Stimulated activated effector memory CD8-positive, alpha-beta T cell treated with anti-CD3 and anti-CD28 coated beads, Interleukin-12 subunit alpha, Interleukin-12 subunit beta, amount 100 ng/mL, for 72 hours (primary cell): ENCODE data around the gene TRMT10B.
"Not testable (repeated sequence)": the region's sequence is repeated elsewhere in the genome, so short reads cannot be mapped to it uniquely, and the experiment has no call there.

Experiments
- ATAC-seq: fragments of 150-1000 bp; cut with Tn5 transposase; 2 replicates; pipeline ENCODE4 v1.10.0; 2021
- DNase-seq, 2 donors: peaks; one replicate each; pipeline ENCODE4 v3.0.0; 2021 to 2022; ENCODE audit warnings: low spot score in 2 of 2
- H3K27ac Mint-ChIP-seq: one replicate; pipeline ENCODE4 v1.8.0; 2022; ENCODE audit warnings: mild to moderate bottlenecking, mixed read lengths
- H3K36me3 Mint-ChIP-seq: one replicate; pipeline ENCODE4 v1.8.0; 2022; ENCODE audit warnings: mild to moderate bottlenecking, mixed read lengths
- H3K4me1 Mint-ChIP-seq: one replicate; pipeline ENCODE4 v1.8.0; 2022; ENCODE audit warnings: mixed read lengths
- H3K4me3 Mint-ChIP-seq: one replicate; pipeline ENCODE4 v1.8.0; 2022; ENCODE audit warnings: mild to moderate bottlenecking, mixed read lengths
- H3K9me3 Mint-ChIP-seq: one replicate; pipeline ENCODE4 v1.8.0; 2022; ENCODE audit warnings: mixed read lengths

The TRMT10B gene

GRCh38 chr9:37801959-37802711 lies 48.5 kb downstream of the TRMT10B start:
- Mint-ChIP-seq H3K9me3 (no peaks in the 10 kb centered on the region), H3K36me3 (peaks cover 22% of the 10 kb centered on the region), H3K27ac (peak overlapping the region; percentile 5), H3K4me1 (peaks cover 32% of the 10 kb centered on the region), H3K4me3 (peak overlapping the region; percentile 82)
- no peak for DNase-seq
- ATAC-seq, result no peak

- Mint-ChIP-seq H3K4me3 (no peak overlapping the region), H3K4me1 (peaks cover 16% of the 10 kb centered on the region), H3K36me3 (peaks cover 24% of the 10 kb centered on the region), H3K9me3 (no peaks in the 10 kb centered on the region), H3K27ac (no peak overlapping the region)
- ATAC-seq (no peak), DNase-seq (no peak)
These were observed 52.7 kb downstream of the TRMT10B start for GRCh38 chr9:37806271-37806670.

- ATAC-seq, H3K4me3 Mint-ChIP-seq, H3K27ac Mint-ChIP-seq, H3K9me3 Mint-ChIP-seq, DNase-seq: not testable (repeated sequence)
- Mint-ChIP-seq H3K4me1 (peaks cover 10% of the 10 kb centered on the region), H3K36me3 (peaks cover 19% of the 10 kb centered on the region)
These were observed 56.1 kb downstream of the TRMT10B start for GRCh38 chr9:37809676-37810075.

GRCh38 chr9:37811906-37812476 lies 58.4 kb downstream of the TRMT10B start:
- Mint-ChIP-seq H3K36me3 (peaks cover 10% of the 10 kb centered on the region), H3K4me3 (no peak overlapping the region), H3K9me3 (no peaks in the 10 kb centered on the region), H3K4me1 (peaks cover 5% of the 10 kb centered on the region), H3K27ac (peak overlapping the region; percentile 57)
- DNase-seq (no peak), ATAC-seq (no peak)

- H3K27ac Mint-ChIP-seq, result peak overlapping the region; percentile 42
- DNase-seq (no peak), ATAC-seq (no peak)
- no peak overlapping the region for H3K4me3 Mint-ChIP-seq
- peaks cover 6% of the 10 kb centered on the region for H3K36me3 Mint-ChIP-seq
- no peaks in the 10 kb centered on the region for H3K9me3 Mint-ChIP-seq
- peaks cover 5% of the 10 kb centered on the region for H3K4me1 Mint-ChIP-seq
These were observed 59.3 kb downstream of the TRMT10B start for GRCh38 chr9:37812773-37813379.

GRCh38 chr9:37818849-37819248 lies 65.2 kb downstream of the TRMT10B start:
- ATAC-seq (no peak), DNase-seq (no peak)
- H3K4me1 Mint-ChIP-seq, result no peaks in the 10 kb centered on the region
- no peak overlapping the region for H3K27ac Mint-ChIP-seq
- H3K9me3 Mint-ChIP-seq, result no peaks in the 10 kb centered on the region
- H3K36me3 Mint-ChIP-seq, result peaks cover 44% of the 10 kb centered on the region
- H3K4me3 Mint-ChIP-seq, result no peak overlapping the region

- no peak overlapping the region for H3K27ac Mint-ChIP-seq
- H3K9me3 Mint-ChIP-seq, result peaks cover 3% of the 10 kb centered on the region
- H3K36me3 Mint-ChIP-seq, result peaks cover 57% of the 10 kb centered on the region
- H3K4me3 Mint-ChIP-seq, result no peak overlapping the region
- no peaks in the 10 kb centered on the region for H3K4me1 Mint-ChIP-seq
- ATAC-seq (no peak), DNase-seq (no peak)
These were observed 66.5 kb downstream of the TRMT10B start for GRCh38 chr9:37820142-37820541.

GRCh38 chr9:37825174-37825573 lies 71.6 kb downstream of the TRMT10B start:
- H3K9me3 Mint-ChIP-seq, H3K27ac Mint-ChIP-seq, ATAC-seq, H3K4me3 Mint-ChIP-seq, H3K4me1 Mint-ChIP-seq, DNase-seq: not testable (repeated sequence)
- H3K36me3 Mint-ChIP-seq, result peaks cover 81% of the 10 kb centered on the region

- DNase-seq (no peak), ATAC-seq (no peak)
- H3K9me3 Mint-ChIP-seq, result peaks cover 3% of the 10 kb centered on the region
- peaks cover 61% of the 10 kb centered on the region for H3K36me3 Mint-ChIP-seq
- no peaks in the 10 kb centered on the region for H3K4me1 Mint-ChIP-seq
- peak overlapping the region; percentile 27 for H3K27ac Mint-ChIP-seq
- H3K4me3 Mint-ChIP-seq, result no peak overlapping the region
These were observed 74.0 kb downstream of the TRMT10B start for GRCh38 chr9:37827483-37828165.
